ENCODE data around the gene CPLX3. TPM values are rescaled to one million over a fixed set of nuclear protein-coding genes. Genes with fewer than 3 reads are reported as not detected.
A peak's percentile ranks its signal among the peaks of the same experiment; 100 is the strongest.

CPLX3 gene
- polyA plus RNA-seq, 1 experiment, result not detected

DNA sequence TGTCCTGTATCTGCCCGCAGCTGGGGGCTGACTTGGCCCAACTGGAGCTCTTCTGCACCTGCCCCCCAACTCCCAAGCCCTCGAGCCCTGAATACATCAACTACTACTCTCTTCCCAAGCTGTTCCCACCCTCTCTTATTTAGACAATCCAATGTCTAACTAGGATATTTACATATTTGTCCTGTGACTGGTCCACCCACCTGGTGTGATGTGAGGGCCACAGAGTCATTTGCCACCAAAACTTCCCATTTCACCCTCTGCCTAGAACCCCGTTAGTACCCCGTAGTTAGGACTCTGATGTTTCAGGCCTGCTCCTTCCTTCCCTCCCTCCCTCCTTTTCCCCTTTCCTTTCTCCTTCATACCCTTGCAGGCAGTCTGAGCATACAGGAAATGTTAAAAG lies 6.4 kb downstream of the CPLX3 start:
- Histone ChIP-seq H3K27ac (ENCODE audit: low read depth, low read length) (no peak overlapping the region), H3K27me3 (ENCODE audit: control insufficient read depth, insufficient read depth, low read length) (peaks cover 12% of the 10 kb centered on the region), H3K4me3 (ENCODE audit: low read depth, low read length) (no peak overlapping the region), H3K9me3 (ENCODE audit: control insufficient read depth, insufficient read depth, low read length) (no peaks in the 10 kb centered on the region; the same call in 1 of the 2 replicates)
- DNase-seq (ENCODE audit: low read depth, low spot score), result no peak
- TF ChIP-seq, protein P1, sequence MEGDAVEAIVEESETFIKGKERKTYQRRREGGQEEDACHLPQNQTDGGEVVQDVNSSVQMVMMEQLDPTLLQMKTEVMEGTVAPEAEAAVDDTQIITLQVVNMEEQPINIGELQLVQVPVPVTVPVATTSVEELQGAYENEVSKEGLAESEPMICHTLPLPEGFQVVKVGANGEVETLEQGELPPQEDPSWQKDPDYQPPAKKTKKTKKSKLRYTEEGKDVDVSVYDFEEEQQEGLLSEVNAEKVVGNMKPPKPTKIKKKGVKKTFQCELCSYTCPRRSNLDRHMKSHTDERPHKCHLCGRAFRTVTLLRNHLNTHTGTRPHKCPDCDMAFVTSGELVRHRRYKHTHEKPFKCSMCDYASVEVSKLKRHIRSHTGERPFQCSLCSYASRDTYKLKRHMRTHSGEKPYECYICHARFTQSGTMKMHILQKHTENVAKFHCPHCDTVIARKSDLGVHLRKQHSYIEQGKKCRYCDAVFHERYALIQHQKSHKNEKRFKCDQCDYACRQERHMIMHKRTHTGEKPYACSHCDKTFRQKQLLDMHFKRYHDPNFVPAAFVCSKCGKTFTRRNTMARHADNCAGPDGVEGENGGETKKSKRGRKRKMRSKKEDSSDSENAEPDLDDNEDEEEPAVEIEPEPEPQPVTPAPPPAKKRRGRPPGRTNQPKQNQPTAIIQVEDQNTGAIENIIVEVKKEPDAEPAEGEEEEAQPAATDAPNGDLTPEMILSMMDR (IDR thresholded peaks at IDR 0.05; ENCODE audit: low read depth, low read length), result no peak
- POLR2A ChIA-PET, result no interaction called here
- CTCF ChIA-PET, result interaction anchor here (1.3 to 1.4 kb wide), 2 partner anchors 52 to 62 kb away, joined by 5 read pairs; no protein-coding TSS in a partner anchor

DNA sequence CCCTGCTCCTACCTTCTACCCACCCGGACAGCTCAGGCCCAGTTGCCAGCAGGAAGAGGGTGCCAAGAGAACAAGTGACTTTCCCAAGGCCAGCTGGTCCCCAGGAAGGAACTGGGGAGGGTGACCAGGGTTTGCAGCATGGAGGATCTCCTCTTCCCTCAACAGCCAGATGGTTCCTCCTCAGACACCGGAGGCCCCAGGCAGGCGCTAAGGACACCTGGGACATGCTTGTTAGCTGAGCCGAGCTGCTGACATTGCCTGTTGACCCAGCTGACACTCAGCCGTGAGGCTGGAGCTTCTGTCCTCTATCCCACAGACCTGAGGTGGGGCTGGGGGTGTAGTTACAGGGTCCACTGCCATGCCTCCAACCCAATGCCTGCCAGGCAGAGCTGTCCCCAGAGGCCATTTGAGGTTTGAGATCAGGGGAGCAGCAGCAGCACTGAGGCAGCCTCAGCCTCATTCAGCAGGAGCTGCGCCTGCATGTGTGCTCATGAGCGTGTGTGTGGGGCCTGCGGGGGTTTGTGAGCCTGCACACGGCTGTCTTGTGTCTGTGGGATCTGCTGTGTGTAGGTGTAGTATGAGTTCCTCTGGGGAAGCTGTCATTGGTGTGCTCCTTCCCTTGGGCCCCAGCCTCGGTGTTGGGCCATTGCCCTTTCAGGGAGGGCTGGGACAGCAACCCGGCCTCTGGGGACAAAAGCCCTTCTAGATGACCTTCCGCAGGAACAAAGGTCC lies 7.1 kb downstream of the CPLX3 start:
- no peak for DNase-seq (ENCODE audit: low read depth, low spot score)
- H3K27ac ChIP-seq (ENCODE audit: low read depth, low read length), result no peak overlapping the region
- H3K27me3 ChIP-seq (ENCODE audit: control insufficient read depth, insufficient read depth, low read length), result peaks cover 4% of the 10 kb centered on the region
- ChIA-PET POLR2A (no interaction called here), CTCF (interaction anchor here (1.3 kb wide), 1 partner anchor 63 kb away, joined by 5 read pairs; no protein-coding TSS in a partner anchor)
- no peak overlapping the region for H3K4me3 ChIP-seq (ENCODE audit: low read depth, low read length)
- H3K9me3 ChIP-seq (ENCODE audit: control insufficient read depth, insufficient read depth, low read length), result no peaks in the 10 kb centered on the region
- TF ChIP-seq, protein P1 (IDR thresholded peaks at IDR 0.05; ENCODE audit: low read depth, low read length), result no peak

DNA sequence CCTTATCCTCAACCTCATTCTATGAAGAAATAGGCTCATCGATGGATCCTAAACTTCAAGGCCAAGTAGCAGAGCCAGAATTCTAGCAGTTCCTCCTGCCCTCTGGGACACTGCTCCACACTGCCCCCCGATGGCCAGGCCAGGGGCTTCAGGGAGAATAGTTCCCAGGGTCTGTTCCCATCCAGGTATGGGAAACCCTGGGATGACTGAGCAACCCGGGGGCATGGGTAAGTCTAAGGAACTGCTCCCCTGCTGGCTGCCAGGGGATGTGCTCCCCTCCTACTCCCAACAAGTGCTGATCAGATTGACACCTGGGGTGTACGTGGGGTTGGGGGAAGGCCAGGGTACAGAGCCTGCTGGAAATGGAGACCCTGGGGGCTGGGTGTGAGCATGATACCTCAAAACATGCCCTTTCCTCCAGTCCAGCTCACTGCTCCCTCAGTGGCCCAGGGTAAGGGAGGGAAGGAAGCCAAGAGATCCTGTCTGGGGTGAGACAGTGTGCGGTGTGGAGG lies 8.9 kb downstream of the CPLX3 start:
- TF ChIP-seq, protein P1 (IDR thresholded peaks at IDR 0.05; ENCODE audit: low read depth, low read length), result peak; percentile 79
- Histone ChIP-seq H3K9me3 (ENCODE audit: control insufficient read depth, insufficient read depth, low read length) (no peaks in the 10 kb centered on the region), H3K4me3 (ENCODE audit: low read depth, low read length) (no peak overlapping the region), H3K27me3 (ENCODE audit: control insufficient read depth, insufficient read depth, low read length) (no peaks in the 10 kb centered on the region), H3K27ac (ENCODE audit: low read depth, low read length) (no peak overlapping the region)
- POLR2A ChIA-PET, result no interaction called here
- no peak for DNase-seq (ENCODE audit: low read depth, low spot score)
- CTCF ChIA-PET, result interaction anchor here (0.5 to 1.1 kb wide), 4 partner anchors 10 to 197 kb away, joined by 4 to 5 read pairs (median 4); no protein-coding TSS in a partner anchor

- TF ChIP-seq, protein P1 (IDR thresholded peaks at IDR 0.05; ENCODE audit: low read depth, low read length), result no peak
- CTCF ChIA-PET, result no interaction called here
- no peaks in the 10 kb centered on the region for H3K9me3 ChIP-seq (ENCODE audit: control insufficient read depth, insufficient read depth, low read length)
- H3K27ac ChIP-seq (ENCODE audit: low read depth, low read length), result no peak overlapping the region
- POLR2A ChIA-PET, result no interaction called here
- no peak overlapping the region for H3K4me3 ChIP-seq (ENCODE audit: low read depth, low read length)
- no peak for DNase-seq (ENCODE audit: low read depth, low spot score)
- no peaks in the 10 kb centered on the region for H3K27me3 ChIP-seq (ENCODE audit: control insufficient read depth, insufficient read depth, low read length)
These were observed 10.4 kb downstream of the CPLX3 start for GRCh38 chr15:74836846-74837245.

- POLR2A ChIA-PET, result no interaction called here
These were observed 11.2 kb downstream of the CPLX3 start for GRCh38 chr15:74837482-74838136.

More at GRCh38 chr15:74837482-74838136, 11.2 kb downstream of the CPLX3 start:
- no peak overlapping the region for H3K4me3 ChIP-seq (ENCODE audit: low read depth, low read length)
- H3K27me3 ChIP-seq (ENCODE audit: control insufficient read depth, insufficient read depth, low read length), result no peaks in the 10 kb centered on the region
- no peak overlapping the region for H3K27ac ChIP-seq (ENCODE audit: low read depth, low read length)
- no peak for DNase-seq (ENCODE audit: low read depth, low spot score)
- H3K9me3 ChIP-seq (ENCODE audit: control insufficient read depth, insufficient read depth, low read length), result no peaks in the 10 kb centered on the region
- TF ChIP-seq, protein P1 (IDR thresholded peaks at IDR 0.05; ENCODE audit: low read depth, low read length), result no peak
- CTCF ChIA-PET, result interaction anchor here (1.1 kb wide), 1 partner anchor 66 kb away, joined by 3 read pairs; no protein-coding TSS in a partner anchor

Measured in AG04450 (cell line).